ENCODE measurements around the gene PDXP.
"Not testable (repeated sequence)": the region's sequence is repeated elsewhere in the genome, so short reads cannot be mapped to it uniquely, and the experiment has no call there.

The PDXP gene

GRCh38 chr22:37658133-37659065 is at the start of gene PDXP:
PDXP (plus strand) TSS chr22:37658723; CDS start chr22:37658783, 60 bp downstream.
- DNase-seq (ENCODE audit: low read depth) = peak; percentile 99

GRCh38 chr22:37609240-37610152 is 49.0 kb upstream of the PDXP start:
- no peak for DNase-seq (ENCODE audit: low read depth)

GRCh38 chr22:37610153-37610475 is 48.4 kb upstream of the PDXP start:
- DNase-seq (ENCODE audit: low read depth) = not testable (repeated sequence)

- DNase-seq (ENCODE audit: low read depth) = no peak
Observed at GRCh38 chr22:37610480-37611129, 47.9 kb upstream of the PDXP start.

- no peak for DNase-seq (ENCODE audit: low read depth)
Observed at GRCh38 chr22:37611207-37611606, 47.3 kb upstream of the PDXP start.

GRCh38 chr22:37616201-37617083 is 42.1 kb upstream of the PDXP start:
- no peak for DNase-seq (ENCODE audit: low read depth)

GRCh38 chr22:37617431-37617830 is 41.1 kb upstream of the PDXP start:
- DNase-seq (ENCODE audit: low read depth) = no peak

- DNase-seq (ENCODE audit: low read depth) = no peak
Observed at GRCh38 chr22:37618072-37618656, 40.4 kb upstream of the PDXP start.

- no peak for DNase-seq (ENCODE audit: low read depth)
Observed at GRCh38 chr22:37618674-37619073, 39.8 kb upstream of the PDXP start.

GRCh38 chr22:37619991-37620390 is 38.5 kb upstream of the PDXP start:
- no peak for DNase-seq (ENCODE audit: low read depth)

- DNase-seq (ENCODE audit: low read depth) = no peak
Observed at GRCh38 chr22:37621352-37621860, 37.1 kb upstream of the PDXP start.

- peak; percentile 62 for DNase-seq (ENCODE audit: low read depth)
Observed at GRCh38 chr22:37623075-37624016, 35.2 kb upstream of the PDXP start.

- no peak for DNase-seq (ENCODE audit: low read depth)
Observed at GRCh38 chr22:37624017-37624365, 34.5 kb upstream of the PDXP start.

GRCh38 chr22:37624876-37625275 is 33.6 kb upstream of the PDXP start:
- DNase-seq (ENCODE audit: low read depth) = no peak

GRCh38 chr22:37625737-37626136 is 32.8 kb upstream of the PDXP start:
- DNase-seq (ENCODE audit: low read depth) = no peak

GRCh38 chr22:37626144-37626543 is 32.4 kb upstream of the PDXP start:
- DNase-seq (ENCODE audit: low read depth) = no peak

- DNase-seq (ENCODE audit: low read depth) = no peak
Observed at GRCh38 chr22:37626556-37627075, 31.9 kb upstream of the PDXP start.

- DNase-seq (ENCODE audit: low read depth) = no peak
Observed at GRCh38 chr22:37627121-37627520, 31.4 kb upstream of the PDXP start.

GRCh38 chr22:37627545-37627944 is 31.0 kb upstream of the PDXP start:
- DNase-seq (ENCODE audit: low read depth) = no peak

Data from activated T-cell treated with anti-CD3 and anti-CD28 coated beads for 48 hours (primary cell).